GM18502 (cell line): ENCODE data around the gene COQ10A.

Experiments used
- ATAC-seq: cut with Tn5 transposase; IDR thresholded peaks from one replicate; pipeline ENCODE4 v1.9.1; 2021; ENCODE audit warnings: mild to moderate bottlenecking; ENCODE audit not compliant: unreplicated experiment, poor library complexity

Gene COQ10A

DNA sequence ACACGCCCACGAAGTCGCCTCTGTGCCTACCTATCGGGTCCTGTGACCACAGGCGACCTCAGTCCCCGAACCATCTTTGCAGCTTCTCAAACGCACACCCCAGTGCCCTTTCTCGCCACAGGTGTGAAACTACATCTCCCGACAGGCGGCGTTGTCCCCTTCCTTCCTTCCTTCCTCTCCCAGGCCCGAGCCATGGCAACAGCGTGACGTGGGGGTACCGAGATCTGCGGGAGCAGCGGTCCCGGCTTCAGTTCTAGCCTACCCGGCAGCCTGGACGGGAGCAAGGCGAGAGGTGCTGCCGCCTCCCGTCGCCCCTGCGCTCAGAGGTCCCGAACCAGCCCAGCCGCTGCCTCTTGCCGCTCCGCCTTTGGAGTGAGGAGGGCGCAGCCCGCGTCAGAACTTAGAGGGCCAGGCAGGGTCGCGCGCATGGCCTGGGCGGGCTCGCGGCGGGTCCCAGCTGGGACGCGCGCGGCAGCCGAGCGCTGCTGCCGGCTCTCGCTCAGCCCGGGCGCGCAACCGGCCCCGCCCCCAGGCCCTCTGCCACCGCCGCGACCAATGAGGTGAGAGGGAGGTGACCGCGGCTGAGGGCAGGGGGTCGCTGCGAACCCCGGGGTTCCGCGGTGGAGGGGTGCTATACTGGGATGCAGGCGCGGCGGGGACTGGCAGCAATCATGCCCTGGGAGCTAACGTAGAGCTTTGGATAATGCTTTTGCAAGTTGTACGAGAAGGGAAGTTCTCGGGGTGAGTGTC, at the start of gene COQ10A:
TSS of gene COQ10A (plus strand) at position 250 of the 750 bp plus-strand sequence. CDS start at position 427, 177 bp downstream.
- peak; percentile 92 for ATAC-seq

DNA sequence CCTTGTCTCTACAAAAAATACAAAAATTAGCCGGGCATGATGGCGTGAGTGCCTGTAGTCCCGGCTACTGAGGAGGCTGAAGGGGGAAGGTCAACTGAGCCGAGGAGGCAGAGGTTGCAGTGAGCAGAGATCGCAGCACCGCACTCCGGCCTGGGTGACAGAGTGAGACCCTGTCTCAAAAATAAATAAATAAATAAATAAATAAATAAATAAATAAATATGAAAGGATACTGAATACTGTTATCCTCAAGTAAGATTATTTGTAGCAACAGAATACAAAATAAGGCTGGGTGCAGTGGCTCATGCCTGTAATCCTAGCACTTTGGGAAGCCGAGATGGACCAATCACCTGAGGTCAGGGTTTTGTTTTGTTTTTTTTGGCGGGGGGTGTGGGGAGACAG, 46.9 kb upstream of the COQ10A start:
- no peak for ATAC-seq

DNA sequence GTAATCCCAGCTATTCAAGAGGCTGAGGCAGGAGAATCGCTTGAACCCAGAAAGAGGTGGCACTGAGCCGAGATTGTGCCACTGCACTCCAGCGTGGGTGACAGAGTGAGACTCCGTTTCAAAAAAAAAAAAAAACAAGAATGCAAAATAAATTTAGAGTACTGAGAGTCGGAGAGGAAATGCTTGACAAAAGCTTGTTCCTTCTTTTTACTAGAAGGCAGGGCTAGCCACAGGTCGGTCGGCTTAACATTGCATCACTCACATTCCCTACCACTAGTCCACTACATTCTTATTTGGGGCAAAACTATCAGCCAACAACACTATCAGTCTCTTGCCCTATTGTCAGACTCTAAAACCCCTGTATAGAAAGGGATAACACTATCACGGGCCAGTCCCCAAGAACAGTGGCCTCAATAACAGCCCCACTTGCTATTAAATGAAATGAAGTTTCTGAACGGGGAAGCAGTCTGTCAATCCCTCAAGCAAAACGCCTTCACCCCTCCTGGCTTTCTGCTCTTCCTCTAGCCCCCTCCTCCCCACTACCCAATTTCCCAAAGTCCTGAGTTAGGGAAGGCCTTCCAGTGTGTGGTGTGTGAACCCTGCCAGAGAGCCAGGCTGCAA, 46.0 kb upstream of the COQ10A start:
- no peak for ATAC-seq

DNA sequence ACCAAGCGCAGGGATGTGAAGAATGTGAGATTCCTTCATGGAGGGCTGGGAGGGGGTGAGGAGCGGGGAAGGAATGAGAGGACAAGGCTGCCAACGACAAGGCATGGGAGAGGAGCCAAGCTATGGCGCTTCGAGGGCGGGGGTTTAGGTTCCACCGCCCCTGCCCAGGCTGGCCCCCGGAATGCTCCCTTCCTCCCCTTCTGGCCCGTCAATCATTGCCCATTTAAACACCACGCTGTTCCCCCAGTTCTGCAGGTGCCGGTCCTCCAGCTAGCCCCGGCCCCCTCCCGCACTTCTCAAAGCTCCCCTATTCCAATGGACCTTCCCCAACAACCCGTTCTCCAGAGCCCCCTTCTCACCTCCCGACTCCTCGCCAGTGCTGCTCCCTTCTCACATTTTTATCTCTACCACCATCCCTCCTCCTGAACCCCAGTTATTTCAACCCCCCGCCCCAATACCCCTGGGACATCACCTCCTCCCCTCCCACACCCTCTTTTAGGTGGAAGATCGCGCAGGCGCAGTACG, 45.4 kb upstream of the COQ10A start:
- ATAC-seq: peak; percentile 29

DNA sequence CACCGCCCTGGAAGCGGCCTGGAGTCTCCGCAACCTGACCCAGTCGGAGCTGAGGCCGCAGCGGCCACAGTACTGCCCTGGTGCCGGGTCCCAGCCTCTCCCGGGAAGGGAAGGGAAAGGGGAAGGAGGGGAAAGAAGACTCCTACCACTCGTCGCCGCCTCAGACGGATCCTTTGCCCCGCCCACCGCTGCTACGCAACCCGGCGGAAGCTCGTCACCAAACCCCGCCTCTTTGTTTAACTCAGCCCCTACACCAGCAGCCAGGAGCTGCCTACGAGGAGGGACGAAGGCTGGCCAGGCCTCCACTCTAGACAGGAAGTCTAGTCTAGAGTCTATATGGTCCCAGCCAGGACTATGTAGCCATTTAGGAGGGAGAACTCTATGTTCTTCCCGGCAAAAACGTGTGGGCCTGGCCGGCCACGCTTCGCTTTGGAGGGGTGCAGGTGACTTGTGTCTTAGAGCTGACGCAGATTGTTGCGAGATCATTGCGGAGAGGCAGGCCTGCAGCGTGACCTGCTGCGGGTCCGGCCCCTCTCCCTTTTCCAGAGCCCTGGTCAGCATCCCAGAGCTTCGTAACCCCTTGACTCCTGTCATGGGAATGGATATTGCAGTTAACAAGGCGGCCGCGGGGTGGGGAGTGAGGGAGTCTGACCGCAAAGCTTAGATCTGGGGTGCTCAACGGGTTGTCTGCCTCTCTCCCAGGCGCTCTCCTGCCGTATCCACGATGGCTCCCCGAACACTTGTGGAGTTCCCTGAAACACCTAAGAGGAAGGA, 44.8 kb upstream of the COQ10A start, which contains the start of gene RNF41:
TSS of gene RNF41 (minus strand) at position 166 of the 774 bp plus-strand sequence. CDS start 7,875 bp downstream, outside the sequence.
- ATAC-seq: peak; percentile 83

DNA sequence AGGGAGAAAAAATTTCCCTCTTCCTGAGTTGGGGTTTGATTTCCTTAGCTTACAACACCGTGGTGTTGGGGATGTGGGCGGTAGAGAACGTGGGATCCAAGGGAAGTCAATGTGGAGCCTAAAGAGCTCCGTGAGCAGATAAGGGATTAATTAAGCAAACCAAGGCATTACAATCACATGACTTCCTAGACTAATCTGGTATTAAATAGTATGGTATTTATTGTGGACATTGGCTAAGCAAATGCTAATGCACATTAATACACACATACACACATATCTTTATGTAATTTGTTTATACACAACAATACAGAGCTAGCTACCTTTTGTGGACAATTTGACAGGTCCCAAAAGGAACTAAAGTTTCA, 44.2 kb upstream of the COQ10A start:
- ATAC-seq: no peak

DNA sequence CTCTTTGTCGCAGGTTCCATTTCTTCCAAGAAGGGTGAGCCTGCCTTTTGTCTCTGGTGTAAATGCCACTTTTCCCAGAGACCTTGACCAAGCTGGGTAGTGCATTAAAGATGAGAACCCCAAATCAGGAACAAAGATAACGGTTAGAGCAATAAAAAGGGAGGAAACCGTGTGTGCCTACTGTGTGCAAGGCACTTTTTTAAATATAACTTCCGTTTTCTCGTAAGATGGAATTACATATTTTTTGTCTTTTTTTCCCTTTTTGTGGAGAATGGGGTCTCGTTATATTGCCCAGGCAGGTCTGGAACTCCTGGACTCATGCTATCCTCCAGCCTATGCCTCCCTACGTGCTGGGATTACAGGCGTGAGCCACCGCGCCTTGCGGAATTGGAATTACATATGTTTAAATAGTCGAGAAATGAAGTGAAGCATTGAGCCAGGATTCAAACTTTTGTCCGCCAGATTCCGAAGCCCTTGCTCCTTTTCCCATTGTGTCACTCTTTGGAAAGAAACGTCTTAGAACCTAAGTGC, 43.1 kb upstream of the COQ10A start:
- ATAC-seq: no peak

DNA sequence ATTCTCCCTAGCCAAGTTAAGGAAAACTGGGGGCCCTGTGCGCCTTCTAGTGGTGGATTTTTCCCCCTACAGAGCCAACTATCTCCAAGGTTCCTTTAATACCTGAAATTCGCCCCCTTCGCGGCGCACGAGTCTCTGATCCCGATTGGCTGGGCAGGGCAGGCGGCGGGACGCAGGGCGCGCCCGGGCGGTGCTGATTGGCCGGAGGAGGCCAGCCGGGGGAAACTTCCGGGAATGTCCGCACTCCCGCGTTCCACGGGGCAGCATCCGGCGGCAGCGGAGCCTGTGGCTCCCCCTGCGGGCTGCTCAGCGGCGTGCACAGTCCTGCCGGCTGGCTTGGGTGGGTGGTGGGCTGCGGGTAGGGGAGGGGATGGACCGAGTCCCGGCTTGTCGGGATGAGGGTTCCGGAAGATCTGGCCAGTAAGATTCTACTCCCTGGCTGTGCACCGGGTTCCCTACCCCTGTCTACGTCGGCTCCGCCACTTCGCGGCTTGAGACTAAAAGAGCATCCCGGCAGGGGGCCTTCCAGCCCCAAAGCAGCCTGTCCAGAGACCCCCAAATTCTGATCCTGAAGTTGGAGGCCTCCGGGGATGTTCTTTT, 42.5 kb upstream of the COQ10A start, which contains the start of gene NABP2:
TSS of gene NABP2 (plus strand) at position 241 of the 600 bp plus-strand sequence. CDS start 515 bp downstream, outside the sequence.
- peak; percentile 75 for ATAC-seq

DNA sequence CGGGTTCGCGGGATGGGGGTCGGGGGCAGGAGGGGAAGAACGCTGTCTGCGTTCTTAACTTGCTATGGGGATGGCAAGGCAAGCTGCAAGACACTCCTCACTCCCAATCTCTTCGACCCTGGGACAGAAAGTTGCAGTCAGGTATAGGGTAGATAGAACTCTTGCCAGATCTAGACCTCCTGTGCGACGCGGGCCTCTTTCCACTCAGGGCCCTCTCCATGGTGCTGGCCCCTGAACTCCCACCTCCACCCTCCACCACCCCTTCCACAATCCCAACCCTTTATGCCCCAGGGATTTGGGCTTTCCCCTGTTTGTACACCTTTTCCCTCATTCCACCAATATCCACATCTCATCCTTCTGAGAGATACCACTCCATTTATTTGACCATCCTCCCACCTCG, 41.8 kb upstream of the COQ10A start:
- no peak for ATAC-seq

DNA sequence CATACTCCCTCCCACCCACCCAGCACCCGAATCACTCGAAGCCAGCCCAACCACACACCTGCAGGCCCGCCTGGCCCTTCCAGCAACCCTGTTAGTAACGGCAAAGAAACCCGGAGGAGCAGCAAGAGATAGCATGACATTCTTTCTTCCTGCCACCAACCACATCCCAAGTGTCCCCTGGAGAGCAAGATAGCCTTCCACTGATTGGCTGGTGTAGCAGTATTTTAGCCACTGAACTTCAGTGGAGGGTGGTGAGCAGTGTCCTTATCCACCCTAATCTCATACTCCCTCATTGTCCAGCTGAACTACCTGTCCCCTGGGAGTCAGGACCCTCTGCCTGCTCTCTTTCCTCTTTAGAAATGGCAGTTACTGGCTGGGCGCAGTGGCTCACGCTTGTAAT, 37.7 kb upstream of the COQ10A start:
- ATAC-seq: no peak

DNA sequence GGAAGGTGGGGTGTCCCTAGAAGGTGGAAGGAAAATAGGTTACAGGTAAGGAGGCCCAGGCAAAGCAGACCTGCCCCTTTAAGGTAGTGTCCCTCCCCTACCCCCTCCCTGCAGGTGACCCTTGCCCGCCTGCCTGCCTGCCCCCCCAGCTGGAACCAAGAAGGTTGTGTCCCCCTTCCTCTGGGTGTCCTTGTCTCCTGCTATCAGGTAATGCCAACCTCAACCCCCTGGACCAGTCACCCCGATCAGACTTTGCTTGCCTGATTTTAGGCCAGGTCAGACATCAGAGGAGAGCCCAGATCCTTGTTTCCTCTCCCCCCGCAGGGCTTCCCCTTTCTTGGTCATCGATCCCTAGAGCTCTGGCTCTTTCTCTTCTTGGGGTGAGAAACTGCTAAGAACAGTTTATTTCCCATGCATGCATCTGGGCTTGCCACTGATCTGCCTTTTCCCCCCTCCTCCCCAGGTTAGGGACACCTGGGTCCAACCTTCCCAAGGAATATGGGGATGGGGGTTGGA, 36.8 kb upstream of the COQ10A start, which contains the start of gene SLC39A5:
TSS of gene SLC39A5 (plus strand) at position 136 of the 516 bp plus-strand sequence. CDS start 1,224 bp downstream, outside the sequence.
- no peak for ATAC-seq

DNA sequence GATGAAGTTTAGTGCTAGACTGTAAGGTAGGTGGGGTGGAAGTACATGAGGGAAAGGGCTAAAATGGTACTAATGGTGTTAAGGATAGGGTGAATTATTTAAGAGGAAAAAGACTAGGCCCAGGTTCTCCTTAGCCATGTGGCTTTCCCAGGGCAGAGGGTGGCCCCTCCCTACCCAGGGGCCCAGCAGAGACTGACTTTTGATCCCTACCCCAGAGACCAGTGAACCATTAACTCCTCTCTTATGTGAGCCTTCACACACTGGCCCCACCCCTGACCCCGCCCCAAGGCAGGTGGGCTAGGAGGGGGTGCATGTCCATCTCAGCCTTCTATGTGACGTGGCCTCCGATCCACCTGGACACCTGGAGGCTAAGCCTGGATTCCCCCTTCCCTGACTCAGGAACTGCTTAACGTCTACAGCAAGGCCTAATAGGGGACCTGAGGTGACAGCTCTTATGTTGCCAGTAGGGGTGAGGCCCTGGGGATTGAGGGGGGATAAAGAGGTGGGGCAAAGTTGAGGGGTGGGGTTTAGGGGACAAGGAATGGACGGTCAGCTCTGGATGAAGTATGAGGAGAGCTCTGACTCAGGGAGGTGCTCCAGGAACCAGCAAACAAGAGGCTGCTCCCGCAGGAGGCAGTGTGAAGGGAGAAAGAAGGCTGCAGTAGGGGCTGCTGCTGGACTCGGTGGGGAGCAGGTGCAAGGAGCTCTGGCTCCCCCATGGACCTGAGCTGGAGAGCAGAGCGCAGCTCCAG, 36.1 kb upstream of the COQ10A start:
- no peak for ATAC-seq

DNA sequence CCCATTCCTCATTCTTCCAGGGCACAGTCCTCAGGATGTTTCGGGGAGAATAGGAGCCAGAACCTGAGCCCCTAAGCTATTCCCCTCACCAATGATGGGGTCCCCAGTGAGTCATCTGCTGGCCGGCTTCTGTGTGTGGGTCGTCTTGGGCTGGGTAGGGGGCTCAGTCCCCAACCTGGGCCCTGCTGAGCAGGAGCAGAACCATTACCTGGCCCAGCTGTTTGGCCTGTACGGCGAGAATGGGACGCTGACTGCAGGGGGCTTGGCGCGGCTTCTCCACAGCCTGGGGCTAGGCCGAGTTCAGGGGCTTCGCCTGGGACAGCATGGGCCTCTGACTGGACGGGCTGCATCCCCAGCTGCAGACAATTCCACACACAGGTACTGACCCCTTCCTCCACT, 35.6 kb upstream of the COQ10A start:
- ATAC-seq: no peak

DNA sequence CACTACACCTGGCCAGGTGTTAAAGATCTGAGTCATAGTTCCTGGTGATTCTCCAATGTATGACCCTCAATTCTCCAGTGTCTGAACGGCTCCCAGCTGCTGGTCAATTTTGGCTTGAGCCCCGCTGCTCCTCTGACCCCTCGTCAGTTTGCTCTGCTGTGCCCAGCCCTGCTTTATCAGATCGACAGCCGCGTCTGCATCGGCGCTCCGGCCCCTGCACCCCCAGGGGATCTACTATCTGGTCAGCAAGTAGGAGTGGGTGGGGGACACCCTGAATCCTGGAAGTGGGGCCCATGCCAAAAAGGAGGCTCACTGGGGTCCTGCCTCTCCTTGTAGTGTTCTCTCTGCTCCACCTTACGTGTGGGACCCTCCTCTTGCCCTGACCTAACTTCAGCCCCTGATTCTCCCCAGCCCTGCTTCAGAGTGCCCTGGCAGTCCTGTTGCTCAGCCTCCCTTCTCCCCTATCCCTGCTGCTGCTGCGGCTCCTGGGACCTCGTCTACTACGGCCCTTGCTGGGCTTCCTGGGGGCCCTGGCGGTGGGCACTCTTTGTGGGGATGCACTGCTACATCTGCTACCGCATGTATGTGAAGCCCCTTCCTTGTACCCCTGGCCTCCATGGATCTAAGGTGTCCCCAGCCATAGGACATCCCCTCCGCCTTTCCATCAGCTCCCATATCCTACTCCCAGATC, 31.9 kb upstream of the COQ10A start:
- ATAC-seq: no peak

DNA sequence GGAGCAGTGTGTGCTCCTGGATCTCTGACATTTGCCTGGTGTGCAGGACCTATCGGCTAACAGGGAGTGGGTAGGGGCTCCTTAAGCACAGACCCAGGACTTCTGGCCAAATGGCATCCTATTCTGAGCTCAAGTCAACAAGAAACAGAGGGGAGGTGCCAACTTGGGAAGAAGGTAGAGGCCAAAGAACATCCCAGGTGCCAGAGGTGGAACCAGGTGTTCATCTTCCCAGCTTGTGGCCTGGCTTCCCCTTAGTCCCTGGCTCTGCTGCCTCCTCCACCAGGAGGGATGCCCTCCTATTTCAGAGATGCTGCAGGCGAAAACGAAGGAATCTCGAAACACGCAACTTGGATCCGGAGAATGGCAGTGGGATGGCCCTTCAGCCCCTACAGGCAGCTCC, 30.7 kb upstream of the COQ10A start:
- no peak for ATAC-seq

DNA sequence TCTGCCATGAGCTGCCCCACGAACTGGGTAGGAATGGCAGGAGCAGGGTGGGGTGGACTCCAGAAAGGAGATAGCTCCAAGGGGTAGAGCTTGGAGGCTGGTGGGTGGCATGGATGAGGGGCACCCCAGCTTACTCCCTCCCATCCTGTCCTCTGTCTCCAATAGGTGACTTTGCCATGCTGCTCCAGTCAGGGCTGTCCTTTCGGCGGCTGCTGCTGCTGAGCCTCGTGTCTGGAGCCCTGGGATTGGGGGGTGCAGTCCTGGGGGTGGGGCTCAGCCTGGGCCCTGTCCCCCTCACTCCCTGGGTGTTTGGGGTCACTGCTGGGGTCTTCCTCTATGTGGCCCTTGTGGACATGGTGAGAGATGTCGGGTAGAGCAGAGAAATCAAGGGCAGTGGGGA, 29.8 kb upstream of the COQ10A start:
- no peak for ATAC-seq

DNA sequence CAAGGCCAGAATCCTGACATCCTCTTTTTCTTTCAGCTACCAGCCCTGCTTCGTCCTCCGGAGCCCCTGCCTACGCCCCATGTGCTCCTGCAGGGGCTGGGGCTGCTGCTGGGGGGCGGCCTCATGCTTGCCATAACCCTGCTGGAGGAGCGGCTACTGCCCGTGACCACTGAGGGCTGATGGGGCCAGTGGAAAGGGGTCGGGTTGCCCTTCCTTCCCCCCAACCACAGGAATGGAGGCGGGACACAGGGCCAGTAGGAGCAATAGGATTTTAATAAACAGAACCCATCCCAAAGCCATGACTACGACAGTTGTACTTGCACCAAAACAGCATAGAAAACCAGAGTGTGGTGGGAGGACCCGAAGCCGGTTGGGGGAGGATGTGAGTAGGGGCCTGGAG, 29.2 kb upstream of the COQ10A start:
- no peak for ATAC-seq

DNA sequence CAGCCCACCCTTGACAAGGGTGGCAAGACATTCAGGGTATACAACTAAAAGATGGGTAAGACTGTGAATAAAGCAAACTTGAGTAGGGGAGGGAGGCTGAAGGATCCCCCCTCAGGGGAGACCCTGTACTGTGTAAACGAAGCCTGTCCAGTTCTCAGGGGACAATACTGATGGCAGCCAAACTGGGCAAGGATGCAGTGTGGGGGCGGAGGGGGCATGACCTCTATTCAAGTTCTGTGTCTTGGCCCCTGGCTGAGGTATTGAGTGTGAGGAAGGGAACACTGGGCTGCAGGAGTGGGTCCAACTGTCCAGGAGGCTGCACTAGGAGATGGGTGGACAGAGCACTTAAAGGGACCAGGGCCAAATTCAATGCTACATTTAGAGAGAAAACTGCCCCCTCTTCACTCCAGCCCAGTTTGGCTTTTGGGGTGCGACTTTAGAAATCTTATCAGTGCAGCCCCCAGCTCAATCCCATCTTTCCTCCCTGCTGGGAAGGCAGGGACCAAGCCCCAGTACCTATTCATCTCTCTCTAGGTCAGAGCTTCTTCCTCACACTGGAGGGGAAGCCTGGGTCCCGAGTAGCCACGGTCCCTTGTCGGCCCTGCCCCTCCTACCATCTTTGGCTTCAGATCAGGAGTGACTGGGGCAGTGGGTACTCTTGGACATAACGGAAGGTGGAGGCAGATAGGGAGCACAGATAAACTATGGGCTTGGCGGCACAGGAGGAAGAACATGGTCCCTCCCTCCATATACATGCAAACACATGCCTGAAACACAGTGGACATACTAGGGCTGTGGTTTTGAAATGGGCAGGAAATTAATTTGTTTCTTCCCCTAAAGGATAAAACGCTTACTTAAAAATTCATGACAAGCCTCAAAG, 25.1 kb upstream of the COQ10A start:
- ATAC-seq: no peak
